Measurements from ENCODE around the gene SPACA7.
"Not testable (repeated sequence)": the region's sequence is repeated elsewhere in the genome, so short reads cannot be mapped to it uniquely, and the experiment has no call there.

The SPACA7 gene

DNA sequence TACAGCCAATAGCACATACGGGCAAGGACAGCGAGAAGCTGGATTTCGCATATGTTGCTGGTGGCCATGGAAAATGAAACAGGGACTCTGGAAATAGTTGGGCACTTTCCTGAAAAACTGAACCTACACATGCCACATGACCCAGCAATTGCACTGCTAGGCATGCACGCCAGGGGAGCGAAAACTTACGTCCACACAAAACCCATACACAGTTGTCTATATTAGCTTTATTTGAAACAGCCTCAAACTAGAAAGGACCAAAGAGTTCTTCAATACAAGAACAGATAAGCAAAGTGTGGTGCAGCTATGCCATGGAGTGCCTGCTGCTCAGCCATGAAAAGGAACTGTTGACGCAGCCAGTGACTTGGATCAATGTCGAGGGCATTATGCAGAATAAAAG lies 7.3 kb upstream of the SPACA7 start:
- TF ChIP-seq, protein P1, sequence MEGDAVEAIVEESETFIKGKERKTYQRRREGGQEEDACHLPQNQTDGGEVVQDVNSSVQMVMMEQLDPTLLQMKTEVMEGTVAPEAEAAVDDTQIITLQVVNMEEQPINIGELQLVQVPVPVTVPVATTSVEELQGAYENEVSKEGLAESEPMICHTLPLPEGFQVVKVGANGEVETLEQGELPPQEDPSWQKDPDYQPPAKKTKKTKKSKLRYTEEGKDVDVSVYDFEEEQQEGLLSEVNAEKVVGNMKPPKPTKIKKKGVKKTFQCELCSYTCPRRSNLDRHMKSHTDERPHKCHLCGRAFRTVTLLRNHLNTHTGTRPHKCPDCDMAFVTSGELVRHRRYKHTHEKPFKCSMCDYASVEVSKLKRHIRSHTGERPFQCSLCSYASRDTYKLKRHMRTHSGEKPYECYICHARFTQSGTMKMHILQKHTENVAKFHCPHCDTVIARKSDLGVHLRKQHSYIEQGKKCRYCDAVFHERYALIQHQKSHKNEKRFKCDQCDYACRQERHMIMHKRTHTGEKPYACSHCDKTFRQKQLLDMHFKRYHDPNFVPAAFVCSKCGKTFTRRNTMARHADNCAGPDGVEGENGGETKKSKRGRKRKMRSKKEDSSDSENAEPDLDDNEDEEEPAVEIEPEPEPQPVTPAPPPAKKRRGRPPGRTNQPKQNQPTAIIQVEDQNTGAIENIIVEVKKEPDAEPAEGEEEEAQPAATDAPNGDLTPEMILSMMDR (IDR thresholded peaks at IDR 0.05): no peak
- no peaks in the 10 kb centered on the region for H3K9me3 ChIP-seq (ENCODE audit: control insufficient read depth, low read length)
- H3K9ac ChIP-seq: no peak overlapping the region
- H2AFZ ChIP-seq: no peak overlapping the region
- no peak overlapping the region for H3K27ac ChIP-seq
- no peaks in the 10 kb centered on the region for H3K27me3 ChIP-seq (ENCODE audit: control insufficient read depth, insufficient read depth, low read length)
- no peaks in the 10 kb centered on the region for H3K79me2 ChIP-seq
- no peak overlapping the region for H3K4me3 ChIP-seq (ENCODE audit: low read depth, low read length)
- no peaks in the 10 kb centered on the region for H3K36me3 ChIP-seq (ENCODE audit: control insufficient read depth, insufficient read depth, low read length)
- H3K4me2 ChIP-seq (ENCODE audit: low read length): no peak overlapping the region
- no peaks in the 10 kb centered on the region for H3K4me1 ChIP-seq

DNA sequence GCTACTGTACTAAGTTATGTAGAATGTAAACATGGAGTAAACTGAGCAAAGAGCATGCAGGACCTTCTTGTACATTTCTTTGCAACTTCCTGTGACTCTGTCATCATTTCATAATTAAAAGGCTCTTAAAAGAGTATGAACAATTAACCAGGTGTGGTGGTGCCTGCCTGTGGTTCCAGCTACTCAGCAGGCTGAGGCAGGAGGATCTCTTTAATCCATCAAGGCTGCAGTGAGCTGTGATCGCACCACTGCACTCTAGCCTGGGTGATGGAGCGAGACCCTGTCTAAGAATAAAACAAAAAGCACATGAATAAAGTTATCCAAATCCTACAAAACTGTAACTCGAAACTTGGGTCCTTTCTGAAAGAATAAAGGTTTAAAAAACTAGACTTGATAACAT lies 5.8 kb upstream of the SPACA7 start:
- no peaks in the 10 kb centered on the region for H3K79me2 ChIP-seq
- TF ChIP-seq, protein P1 (IDR thresholded peaks at IDR 0.05): no peak
- H3K4me3 ChIP-seq (ENCODE audit: low read depth, low read length): no peak overlapping the region
- H3K4me2 ChIP-seq (ENCODE audit: low read length): no peak overlapping the region
- no peaks in the 10 kb centered on the region for H3K36me3 ChIP-seq (ENCODE audit: control insufficient read depth, insufficient read depth, low read length)
- no peak overlapping the region for H2AFZ ChIP-seq
- H3K9me3 ChIP-seq (ENCODE audit: control insufficient read depth, low read length): no peaks in the 10 kb centered on the region
- no peaks in the 10 kb centered on the region for H3K4me1 ChIP-seq
- no peak overlapping the region for H3K9ac ChIP-seq
- no peaks in the 10 kb centered on the region for H3K27me3 ChIP-seq (ENCODE audit: control insufficient read depth, insufficient read depth, low read length)
- no peak overlapping the region for H3K27ac ChIP-seq

DNA sequence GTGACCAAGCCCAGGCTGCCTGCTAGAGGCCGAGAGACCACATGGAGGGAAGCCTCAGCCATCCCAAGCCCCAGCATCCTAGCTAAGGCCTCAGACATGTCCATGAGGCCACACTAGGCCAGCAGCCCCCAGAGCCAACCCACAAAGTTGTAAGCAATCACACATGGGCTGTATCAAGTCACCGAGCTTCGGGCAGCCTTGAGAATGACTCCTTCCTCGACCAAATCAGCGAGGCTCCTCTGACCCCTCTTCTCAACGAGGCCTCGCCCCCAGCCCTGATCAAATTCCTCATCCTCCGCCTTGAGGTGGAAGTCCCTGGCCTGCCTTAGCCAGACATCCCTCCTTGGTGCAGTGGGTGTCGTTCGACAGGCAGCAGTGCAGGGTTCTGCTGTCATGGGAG lies 1.9 kb upstream of the SPACA7 start:
- Histone ChIP-seq H3K4me3 (ENCODE audit: low read depth, low read length) (no peak overlapping the region), H3K27me3 (ENCODE audit: control insufficient read depth, insufficient read depth, low read length) (no peaks in the 10 kb centered on the region), H3K4me1 (no peaks in the 10 kb centered on the region), H3K4me2 (ENCODE audit: low read length) (no peak overlapping the region), H3K36me3 (ENCODE audit: control insufficient read depth, insufficient read depth, low read length) (no peaks in the 10 kb centered on the region), H3K9me3 (ENCODE audit: control insufficient read depth, low read length) (no peaks in the 10 kb centered on the region), H3K9ac (no peak overlapping the region), H2AFZ (no peak overlapping the region), H3K79me2 (no peaks in the 10 kb centered on the region), H3K27ac (no peak overlapping the region)
- TF ChIP-seq, protein P1 (IDR thresholded peaks at IDR 0.05): no peak

DNA sequence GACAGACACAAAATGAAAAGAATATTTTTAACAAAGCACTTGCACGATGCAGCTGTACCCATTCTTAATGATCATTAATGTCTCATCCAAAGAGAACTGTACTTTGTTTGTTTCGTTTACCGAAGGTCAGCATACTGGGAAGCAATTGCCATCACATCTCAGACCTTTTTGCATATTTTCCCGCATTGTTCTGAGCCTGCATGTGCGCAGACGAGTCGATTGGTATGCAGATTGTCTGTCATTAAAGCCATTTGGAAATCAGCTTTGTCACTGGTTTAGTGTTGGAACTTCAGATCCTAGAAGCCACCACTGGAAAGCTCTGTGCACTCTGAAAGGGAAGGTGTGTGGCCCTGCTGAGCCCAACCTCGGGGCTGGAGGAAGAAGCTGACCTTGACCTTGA lies 15.6 kb downstream of the SPACA7 start:
- TF ChIP-seq, protein P1 (IDR thresholded peaks at IDR 0.05): no peak
- Histone ChIP-seq H3K36me3 (ENCODE audit: control insufficient read depth, insufficient read depth, low read length) (no peaks in the 10 kb centered on the region), H3K4me3 (ENCODE audit: low read depth, low read length) (no peak overlapping the region), H3K4me1 (no peaks in the 10 kb centered on the region), H3K4me2 (ENCODE audit: low read length) (no peak overlapping the region), H3K79me2 (no peaks in the 10 kb centered on the region), H3K27ac (no peak overlapping the region), H3K9ac (no peak overlapping the region), H3K9me3 (ENCODE audit: control insufficient read depth, low read length) (no peaks in the 10 kb centered on the region), H2AFZ (no peak overlapping the region), H3K27me3 (ENCODE audit: control insufficient read depth, insufficient read depth, low read length) (no peaks in the 10 kb centered on the region)

DNA sequence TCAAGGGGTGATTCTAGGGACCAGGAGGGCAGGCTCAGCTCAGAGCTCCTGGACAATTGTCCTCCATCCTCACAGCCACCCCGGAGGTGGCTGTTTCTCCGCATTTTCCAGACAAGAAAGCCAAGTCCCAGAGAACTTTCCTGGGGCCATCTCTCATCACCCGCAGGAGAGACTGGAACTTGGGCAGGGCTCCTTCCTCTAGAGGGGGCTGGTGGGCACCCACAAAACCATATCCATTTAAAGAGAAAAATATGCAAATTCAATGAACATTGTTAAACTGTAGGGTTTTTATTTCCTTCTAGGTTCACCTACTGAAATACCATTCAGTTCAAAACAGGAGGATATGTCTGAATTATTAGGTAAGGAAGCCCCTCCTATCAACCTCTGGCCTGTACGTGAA lies 16.6 kb downstream of the SPACA7 start:
- H3K4me2 ChIP-seq (ENCODE audit: low read length): no peak overlapping the region
- no peak overlapping the region for H2AFZ ChIP-seq
- no peaks in the 10 kb centered on the region for H3K36me3 ChIP-seq (ENCODE audit: control insufficient read depth, insufficient read depth, low read length)
- TF ChIP-seq, protein P1 (IDR thresholded peaks at IDR 0.05): no peak
- no peak overlapping the region for H3K27ac ChIP-seq
- no peak overlapping the region for H3K9ac ChIP-seq
- H3K9me3 ChIP-seq (ENCODE audit: control insufficient read depth, low read length): no peaks in the 10 kb centered on the region
- no peak overlapping the region for H3K4me3 ChIP-seq (ENCODE audit: low read depth, low read length)
- H3K79me2 ChIP-seq: no peaks in the 10 kb centered on the region
- no peaks in the 10 kb centered on the region for H3K4me1 ChIP-seq
- no peaks in the 10 kb centered on the region for H3K27me3 ChIP-seq (ENCODE audit: control insufficient read depth, insufficient read depth, low read length)

DNA sequence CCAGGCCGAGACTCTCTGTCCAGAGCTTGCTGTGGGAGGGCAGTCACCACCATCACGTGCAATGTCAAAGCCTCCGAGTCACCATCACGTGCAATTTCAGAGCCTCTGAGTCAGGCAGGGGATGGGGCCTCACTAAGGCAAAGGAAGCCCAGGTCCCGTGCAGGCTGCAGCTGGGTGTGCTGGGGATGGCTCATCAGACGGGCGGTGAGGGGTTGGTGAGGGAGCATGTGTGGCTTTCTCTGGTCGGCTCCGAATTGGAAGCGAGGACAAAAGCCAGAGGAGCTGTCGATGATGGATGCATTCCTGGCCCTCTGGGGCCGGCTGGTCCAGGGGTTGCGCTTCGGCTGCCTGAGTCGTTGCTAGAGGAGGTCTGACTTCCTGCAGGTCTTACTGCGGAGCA lies 18.9 kb downstream of the SPACA7 start:
- not testable (repeated sequence) for H3K4me3 ChIP-seq (ENCODE audit: low read depth, low read length); H3K4me2 ChIP-seq (ENCODE audit: low read length); H2AFZ ChIP-seq; H3K79me2 ChIP-seq; H3K27ac ChIP-seq; H3K4me1 ChIP-seq; H3K9ac ChIP-seq; H3K36me3 ChIP-seq (ENCODE audit: control insufficient read depth, insufficient read depth, low read length); H3K9me3 ChIP-seq (ENCODE audit: control insufficient read depth, low read length); H3K27me3 ChIP-seq (ENCODE audit: control insufficient read depth, insufficient read depth, low read length)

DNA sequence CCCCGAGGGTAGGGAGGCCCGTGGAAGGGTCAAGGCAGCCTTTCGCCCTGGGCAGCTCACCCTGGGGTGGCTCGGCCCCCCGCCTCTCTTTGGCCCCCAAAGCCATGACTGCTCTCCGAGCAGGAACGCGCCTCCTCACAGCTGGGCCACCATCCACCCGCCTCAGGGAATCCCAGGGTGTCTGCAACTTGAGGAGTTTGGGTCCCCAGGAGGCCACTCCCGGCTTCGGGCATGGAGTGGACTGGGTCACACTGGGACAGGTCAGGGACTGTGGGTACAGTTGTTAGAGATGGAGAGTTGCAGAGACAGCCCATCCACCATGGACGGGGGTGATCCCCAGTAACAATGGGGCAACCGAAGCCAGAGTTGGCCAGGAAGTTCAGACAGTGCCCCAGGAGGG lies 19.8 kb downstream of the SPACA7 start:
- not testable (repeated sequence) for H3K9me3 ChIP-seq (ENCODE audit: control insufficient read depth, low read length); H3K27ac ChIP-seq; H3K4me1 ChIP-seq; H3K36me3 ChIP-seq (ENCODE audit: control insufficient read depth, insufficient read depth, low read length); H3K4me2 ChIP-seq (ENCODE audit: low read length); H3K27me3 ChIP-seq (ENCODE audit: control insufficient read depth, insufficient read depth, low read length); H3K4me3 ChIP-seq (ENCODE audit: low read depth, low read length); H3K79me2 ChIP-seq; H3K9ac ChIP-seq; H2AFZ ChIP-seq
